Limb (tissue), 2 donors: ENCODE measurements around the gene TUBB4B.

Source experiments
- DNase-seq, 2 donors: peaks; one replicate each; pipeline ENCODE4 v3.0.0-alpha.2; 2016; ENCODE audit errors: extremely low spot score in 2 of 2

The TUBB4B gene

GRCh38 chr9:137270929-137271695 is 30.0 kb downstream of the TUBB4B start:
- no peak for DNase-seq

- DNase-seq, result no peak
Observed at GRCh38 chr9:137271696-137272076, 30.6 kb downstream of the TUBB4B start.

- no peak for DNase-seq
Observed at GRCh38 chr9:137272241-137273094, 31.4 kb downstream of the TUBB4B start.

- DNase-seq, result no peak
Observed at GRCh38 chr9:137273095-137273490, 32.0 kb downstream of the TUBB4B start.

- DNase-seq, result no peak
Observed at GRCh38 chr9:137273611-137274320, 32.7 kb downstream of the TUBB4B start.

- DNase-seq, result no peak
Observed at GRCh38 chr9:137275203-137275587, 34.1 kb downstream of the TUBB4B start.

GRCh38 chr9:137275588-137276472 is 34.7 kb downstream of the TUBB4B start:
- no peak for DNase-seq

GRCh38 chr9:137276473-137277328 is 35.6 kb downstream of the TUBB4B start:
- peak; percentile 80 to 85 for DNase-seq

GRCh38 chr9:137277329-137278041 is 36.4 kb downstream of the TUBB4B start, which contains the start of gene TOR4A:
Gene TOR4A, plus strand, starts transcription at chr9:137277726. Its CDS starts 964 bp downstream, at chr9:137278690.
- DNase-seq, result peak in 1 of 2 donors; percentile 58

GRCh38 chr9:137278061-137278701 is 37.1 kb downstream of the TUBB4B start:
- DNase-seq, result peak in 1 of 2 donors; percentile 45

- DNase-seq, result no peak
Observed at GRCh38 chr9:137278721-137279711, 37.9 kb downstream of the TUBB4B start.

GRCh38 chr9:137279741-137280473 is 38.8 kb downstream of the TUBB4B start:
- DNase-seq, result no peak

GRCh38 chr9:137280474-137281344 is 39.6 kb downstream of the TUBB4B start:
- DNase-seq, result no peak

GRCh38 chr9:137281345-137282116 is 40.4 kb downstream of the TUBB4B start:
- peak in 1 of 2 donors; percentile 47 for DNase-seq

GRCh38 chr9:137286975-137287383 is 45.9 kb downstream of the TUBB4B start:
- peak in 1 of 2 donors; percentile 42 for DNase-seq
